Motor neuron (in vitro differentiated cells): ENCODE results near the gene OR13J1. TPM values are rescaled to one million over a fixed set of nuclear protein-coding genes. Genes with fewer than 3 reads are reported as not detected.

Experiments used
- ATAC-seq, 8 experiments: fragments of 200-7000 bp; cut with Tn5 transposase; replicated peaks in 6 of 8; 2 replicates each; pipeline ENCODE4 v1.8.0; 2021; ENCODE audit warnings: mild to moderate bottlenecking in 8 of 8, moderate library complexity in 8 of 8
- H3K27ac ChIP-seq, 2 donors: fragments of 250-450 bp; sonication (Bioruptor Pico); 2 replicates each; pipeline ENCODE4 v1.9.0; 2021; ENCODE audit warnings: antibody characterized with exemption in 2 of 2, mild to moderate bottlenecking in 2 of 2, moderate library complexity in 1 of 2
- H3K4me1 ChIP-seq, 2 donors: fragments of 250-450 bp; sonication (Bioruptor Pico); replicated peaks in 1 of 2; 2 replicates each; pipeline ENCODE4 v1.6.1; 2021; ENCODE audit warnings: antibody characterized with exemption in 2 of 2, mild to moderate bottlenecking in 2 of 2, moderate library complexity in 1 of 2
- H3K4me3 ChIP-seq, 5 donors: fragments of 250-450 bp; sonication (Bioruptor Pico); 2 replicates each; pipeline ENCODE4 v1.9.0; 2021; ENCODE audit warnings: antibody characterized with exemption in 5 of 5, mild to moderate bottlenecking in 5 of 5, moderate library complexity in 4 of 5
- WGBS, 10 experiments: fragments of 450-650 bp; shearing (Covaris generic); methylation state at CpG; one replicate each; pipeline ENCODE4 v1.0.0; 2022; 5-methylcytosine and 5-hydroxymethylcytosine counted together
- in situ Hi-C, 9 experiments: fragments of 400-800 bp; cut with MboI; loops; one replicate each; pipeline ENCODE4 v1.15.0; 2021; ENCODE audit warnings: low sequenced_read_pairs in 9 of 9, low pct_unique_long_range_greater_than_20kb in 2 of 9; ENCODE audit not compliant: unreplicated experiment in 9 of 9
- total RNA-seq, 8 experiments: library from RNA; unstranded; fragments of 300-600 nt; gene quantifications; 2 replicates each; pipeline versions ENCODE4 v1.2.3 to v1.2.4, GENCODE V29; 2022

The OR13J1 gene
- total RNA-seq, 8 experiments from 2014 or later: 0.27 to 0.97 (median 0.40) TPM; not detected in 4

DNA sequence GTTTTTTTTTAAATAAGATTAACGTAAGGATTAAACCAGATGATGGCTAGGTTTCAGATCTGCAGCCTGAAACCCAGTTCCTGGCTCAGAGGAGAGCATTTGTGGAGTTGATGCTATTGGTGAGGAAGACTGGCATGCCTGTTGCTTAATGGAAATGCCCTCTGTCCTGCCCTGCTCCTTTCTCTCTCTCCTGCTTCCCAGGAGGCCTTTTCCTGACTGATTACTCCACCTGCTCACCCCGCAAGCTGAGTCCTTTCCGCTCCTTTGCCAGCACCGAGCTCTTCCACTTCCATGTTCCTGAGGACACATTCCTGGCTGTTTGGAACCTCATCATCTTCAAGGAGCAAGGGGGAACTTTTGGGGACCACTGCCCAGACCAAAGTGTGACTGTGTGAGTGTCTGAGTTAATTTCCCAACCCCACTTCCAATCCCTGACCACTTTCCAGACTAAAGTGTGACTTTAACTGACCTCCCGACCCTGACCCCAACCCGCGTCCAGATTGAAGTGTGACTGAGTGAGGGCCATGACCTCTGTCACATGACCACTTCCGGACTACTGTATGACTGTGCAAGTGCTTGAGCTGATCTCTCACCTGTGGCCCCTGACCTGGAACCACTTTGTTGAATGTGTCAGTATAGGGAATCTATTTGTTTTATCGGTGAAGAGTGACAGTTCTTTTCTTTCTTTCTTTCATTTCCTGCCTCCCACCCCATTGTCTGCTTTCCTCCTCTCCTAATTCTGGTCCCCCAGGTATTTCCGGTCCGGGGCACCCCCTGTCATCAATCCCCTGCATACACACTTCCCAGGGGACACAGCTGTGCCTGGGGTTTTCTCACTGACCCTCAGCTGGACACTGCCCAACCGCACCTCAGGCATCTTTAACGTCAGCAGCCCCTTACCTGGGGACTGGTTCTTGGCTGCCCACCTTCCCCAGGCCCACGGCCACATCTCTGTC is 35.7 kb downstream of the OR13J1 start:
- in situ Hi-C loops: no loop called here
- ATAC-seq: no peak
- H3K4me1 ChIP-seq: peaks cover 14% of the 10 kb centered on the region in 2 donors
- H3K27ac ChIP-seq: no peak overlapping the region
- 45 to 100% (median 83%) methylated on average over 1 to 9 of the region's 14 CpGs; no CpG with 5 or more reads in 1 of the 10 experiments for WGBS, 10 experiments
- no peak overlapping the region for H3K4me3 ChIP-seq

DNA sequence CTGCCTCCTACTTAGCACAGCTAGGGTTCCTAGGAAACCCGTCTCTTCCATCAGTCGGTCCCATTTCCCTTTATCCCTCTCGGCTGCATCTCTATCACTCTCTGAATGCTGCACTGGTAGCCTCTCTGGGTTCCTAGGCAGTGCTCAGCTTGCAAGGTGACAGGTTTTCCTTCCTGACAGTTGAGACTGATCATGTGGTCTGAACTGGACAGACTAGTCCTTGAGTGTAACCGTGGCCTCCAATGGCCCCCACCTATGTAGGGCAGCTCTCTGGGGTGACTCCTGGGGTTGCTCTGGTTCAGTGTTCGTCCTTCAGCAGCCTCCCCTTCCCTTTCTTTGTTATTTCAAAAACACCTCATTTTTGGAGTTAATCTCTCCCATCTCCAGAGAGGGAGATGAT is 37.4 kb downstream of the OR13J1 start:
- in situ Hi-C loops: no loop called here
- Histone ChIP-seq H3K4me3 (no peak overlapping the region), H3K4me1 (peaks cover 17 to 18% of the 10 kb centered on the region in 2 donors), H3K27ac (no peak overlapping the region)
- 80 to 100% (median 88%) methylated on average over 2 to 4 of the region's 5 CpGs; no CpG with 5 or more reads in 7 of the 10 experiments for WGBS, 10 experiments
- ATAC-seq: no peak

DNA sequence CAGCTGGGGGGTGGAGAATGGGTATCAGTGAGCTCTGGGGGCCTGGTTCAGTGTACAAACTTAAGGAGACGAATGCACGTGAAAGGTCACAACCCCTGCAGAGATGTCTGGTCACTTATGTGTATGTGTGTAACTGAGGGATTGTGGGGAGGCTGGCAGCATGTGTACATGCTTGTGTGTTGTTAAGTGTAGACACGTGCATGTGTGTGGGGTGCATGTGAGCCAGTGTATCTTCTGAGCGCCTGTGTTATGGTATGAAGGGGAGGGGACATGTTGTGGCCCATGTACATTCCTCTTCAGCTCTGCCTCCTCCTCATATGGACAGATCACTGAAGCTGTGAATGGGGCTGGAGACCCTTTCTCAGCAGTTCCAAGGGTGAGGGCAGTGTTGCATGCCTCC is 39.2 kb downstream of the OR13J1 start:
- WGBS, 10 experiments: 100% methylated on average over 1 of the region's 4 CpGs; no CpG with 5 or more reads in 9 of the 10 experiments
- in situ Hi-C loops: no loop called here
- no peak for ATAC-seq
- Histone ChIP-seq H3K27ac (no peak overlapping the region), H3K4me3 (no peak overlapping the region), H3K4me1 (peaks cover 17 to 18% of the 10 kb centered on the region in 2 donors)

DNA sequence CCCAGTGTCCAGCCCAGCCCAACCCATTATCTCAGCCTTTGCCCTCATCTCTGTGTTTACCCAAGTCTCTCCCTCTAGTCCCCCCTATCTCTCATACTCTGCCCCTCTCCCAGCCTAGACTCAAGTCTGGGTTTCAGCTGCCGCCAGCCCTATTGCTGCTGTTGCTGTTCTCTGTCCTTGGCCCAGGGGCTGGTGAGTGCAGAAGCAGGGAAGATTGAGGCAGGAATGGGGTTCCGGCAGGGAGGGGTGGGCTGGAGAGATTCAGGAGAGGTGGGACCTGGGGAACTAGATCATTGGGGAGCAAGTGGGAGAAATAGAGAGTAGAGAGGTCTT is 40.5 kb downstream of the OR13J1 start:
- 10% methylated on average over 2 of the region's 2 CpGs; no CpG with 5 or more reads in 9 of the 10 experiments for WGBS, 10 experiments
- H3K4me3 ChIP-seq: peak overlapping the region; percentile 53 to 99 (median 92)
- H3K4me1 ChIP-seq: peaks cover 17 to 18% of the 10 kb centered on the region in 2 donors
- no peak for ATAC-seq
- peak overlapping the region; percentile 75 to 79 for H3K27ac ChIP-seq
- in situ Hi-C loops: no loop called here

DNA sequence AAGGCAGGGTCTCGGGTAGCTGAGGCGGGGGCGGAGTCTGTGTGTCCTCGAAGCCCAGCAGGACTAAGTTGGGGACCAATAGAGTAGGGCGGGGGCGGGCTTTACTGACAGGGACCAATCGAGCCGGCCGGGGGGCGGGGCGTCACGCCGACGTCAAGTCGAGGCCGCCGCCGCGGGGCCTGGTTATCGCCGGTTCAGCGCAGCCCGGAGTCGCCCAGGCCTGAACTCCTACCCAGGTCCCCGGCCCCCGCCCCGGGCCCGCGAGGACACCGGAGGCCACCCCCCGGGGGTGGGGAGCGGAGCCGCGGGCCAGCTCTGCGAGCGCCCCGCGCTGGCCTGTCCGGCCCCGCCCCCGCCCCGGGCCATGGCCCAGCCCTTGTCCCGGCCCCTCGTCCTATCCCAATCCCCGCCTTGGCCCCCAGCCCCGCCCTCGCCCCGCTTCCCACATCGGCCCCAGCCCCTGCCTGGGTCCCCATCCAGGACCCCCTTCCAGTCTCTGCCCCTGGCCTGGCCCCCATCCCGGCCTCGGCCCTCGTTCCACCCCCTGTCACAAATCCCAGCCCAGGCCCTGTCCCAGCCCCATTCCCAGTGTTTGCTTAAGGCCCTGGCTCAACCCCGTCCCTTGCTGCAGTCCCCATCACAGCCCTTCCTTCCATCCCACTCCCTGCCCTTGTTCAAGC is 41.0 kb downstream of the OR13J1 start, which contains the start of gene TMEM8B:
TMEM8B (plus strand) TSS at position 145 of the 680 bp plus-strand sequence; CDS start at position 365, 220 bp downstream.
- 0% methylated on average over 4 of the region's 53 CpGs; no CpG with 5 or more reads in 9 of the 10 experiments for WGBS, 10 experiments
- peak within 1 kb of the TSS; percentile 53 to 99 (median 92) for H3K4me3 ChIP-seq
- peaks cover 17 to 18% of the 10 kb centered on the region in 2 donors for H3K4me1 ChIP-seq
- in situ Hi-C loops: no loop called here
- ATAC-seq: peak; percentile 78 to 95 (median 91)
- peak within 1 kb of the TSS; percentile 75 to 83 for H3K27ac ChIP-seq

DNA sequence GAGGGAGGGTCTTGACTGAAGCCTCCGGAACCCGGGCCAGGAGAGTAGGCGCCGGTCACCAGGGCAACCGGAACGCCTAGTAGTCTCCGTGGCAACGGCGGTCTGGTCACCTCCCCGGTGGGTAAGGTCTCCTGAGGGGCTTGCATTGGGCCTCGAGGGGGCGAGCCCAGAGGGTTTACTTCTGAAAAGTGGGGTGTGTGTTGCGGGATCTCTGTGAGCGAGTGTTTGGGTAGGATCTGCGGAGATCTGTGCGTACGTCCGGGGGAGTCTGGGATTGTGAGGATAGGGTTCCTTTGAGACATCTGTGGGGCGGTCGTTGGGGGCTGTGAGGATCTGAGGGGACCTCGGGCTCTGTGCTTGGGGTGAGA is 41.5 kb downstream of the OR13J1 start, which contains the start of gene FAM221B:
FAM221B (minus strand) TSS at position 17 of the 368 bp plus-strand sequence. CDS start 2,571 bp downstream, outside the sequence.
- WGBS, 10 experiments: 0 to 20% (median 3%) methylated on average over 1 to 8 of the region's 21 CpGs; no CpG with 5 or more reads in 5 of the 10 experiments
- H3K27ac ChIP-seq: peak within 1 kb of the TSS; percentile 75 to 83
- ATAC-seq: peak in 7 of 8 experiments; percentile 4 to 49 (median 28)
- in situ Hi-C loops: no loop called here
- peaks cover 17 to 18% of the 10 kb centered on the region in 2 donors for H3K4me1 ChIP-seq
- H3K4me3 ChIP-seq: peak within 1 kb of the TSS; percentile 53 to 99 (median 92)

DNA sequence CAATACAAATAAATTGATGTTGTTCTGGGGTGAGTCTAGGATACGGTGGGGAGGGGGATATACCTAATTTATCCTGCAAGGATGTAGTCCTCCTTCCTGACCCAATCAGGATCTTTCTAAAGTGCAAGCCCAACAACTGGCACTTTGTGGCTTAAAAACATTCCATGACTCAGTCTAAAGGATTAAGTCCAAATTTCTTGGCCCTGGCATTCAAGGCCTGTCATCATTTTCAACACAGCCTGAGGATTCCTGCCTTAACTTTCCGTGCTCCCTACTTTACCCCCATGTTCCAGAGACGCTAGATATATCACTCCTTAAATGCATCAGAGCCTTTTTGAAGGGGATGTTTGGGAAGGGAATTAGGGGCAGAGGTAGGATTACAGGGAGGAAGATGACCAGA is 42.7 kb downstream of the OR13J1 start:
- in situ Hi-C loops: no loop called here

DNA sequence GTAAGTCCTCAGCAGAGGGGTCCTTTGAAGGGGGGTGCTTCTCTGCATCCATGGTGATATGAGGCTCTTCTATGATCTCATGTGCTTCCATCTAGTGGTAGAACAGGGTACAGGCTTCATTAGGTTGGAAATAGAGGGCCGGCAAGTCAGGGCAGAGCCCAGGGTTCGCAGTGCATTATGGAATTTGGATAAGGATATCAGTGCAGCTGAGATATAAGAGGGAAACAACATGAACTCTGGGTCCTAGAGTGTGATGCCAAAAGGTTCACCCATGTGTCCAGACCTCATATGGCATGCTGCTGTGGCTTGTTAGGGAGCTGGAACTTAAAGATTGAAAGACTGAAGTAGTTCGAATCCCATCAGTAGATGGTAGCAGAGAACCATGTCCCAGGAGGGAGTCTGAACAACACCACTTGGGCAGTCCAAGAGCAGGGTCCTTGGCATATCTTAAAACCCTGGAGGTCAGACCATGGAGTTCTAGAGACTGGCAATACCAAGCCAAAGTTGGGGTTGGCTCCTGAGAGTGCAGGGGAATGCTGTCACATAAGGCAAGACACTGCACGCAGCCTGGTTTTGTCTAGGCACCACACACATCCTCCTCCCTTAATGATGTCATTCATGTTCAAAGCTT is 44.0 kb downstream of the OR13J1 start:
- Histone ChIP-seq H3K4me3 (no peak overlapping the region), H3K4me1 (peaks cover 14 to 17% of the 10 kb centered on the region in 2 donors), H3K27ac (no peak overlapping the region)
- 66 to 100% (median 81%) methylated on average over 1 to 3 of the region's 4 CpGs; no CpG with 5 or more reads in 6 of the 10 experiments for WGBS, 10 experiments
- in situ Hi-C loops: no loop called here
- ATAC-seq: peak in 3 of 8 experiments; percentile 42 to 51 (median 47)

More for the DNA sequence above, 42.7 kb downstream of the OR13J1 start:
- no peak overlapping the region for H3K27ac ChIP-seq
- WGBS, 10 experiments: 19 to 100% (median 88%) methylated on average over 1 to 3 of the region's 3 CpGs; no CpG with 5 or more reads in 3 of the 10 experiments
- no peak overlapping the region for H3K4me3 ChIP-seq
- H3K4me1 ChIP-seq: peaks cover 17 to 18% of the 10 kb centered on the region in 2 donors
- ATAC-seq: no peak

DNA sequence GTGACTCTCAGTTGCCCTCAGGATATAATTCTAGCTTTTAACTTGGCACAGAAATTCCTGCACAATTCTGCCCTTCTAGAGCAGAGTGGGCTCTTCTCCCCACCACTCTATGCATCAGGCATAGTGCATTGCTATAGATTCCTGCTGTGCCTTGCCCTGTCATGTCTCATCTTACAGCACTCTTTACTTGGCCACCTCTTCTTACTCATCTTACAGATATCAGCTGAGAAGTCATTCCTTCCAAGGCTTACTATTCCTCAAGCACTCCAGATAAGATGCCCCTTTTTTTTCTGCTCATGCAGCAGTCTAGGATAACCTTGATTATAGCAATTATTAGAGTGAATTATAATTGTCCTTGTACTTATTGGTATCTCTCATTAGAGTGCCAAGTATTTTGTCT is 47.3 kb downstream of the OR13J1 start:
- in situ Hi-C loops: no loop called here
- H3K27ac ChIP-seq: no peak overlapping the region
- no peaks in the 10 kb centered on the region for H3K4me1 ChIP-seq
- no peak for ATAC-seq
- H3K4me3 ChIP-seq: no peak overlapping the region

DNA sequence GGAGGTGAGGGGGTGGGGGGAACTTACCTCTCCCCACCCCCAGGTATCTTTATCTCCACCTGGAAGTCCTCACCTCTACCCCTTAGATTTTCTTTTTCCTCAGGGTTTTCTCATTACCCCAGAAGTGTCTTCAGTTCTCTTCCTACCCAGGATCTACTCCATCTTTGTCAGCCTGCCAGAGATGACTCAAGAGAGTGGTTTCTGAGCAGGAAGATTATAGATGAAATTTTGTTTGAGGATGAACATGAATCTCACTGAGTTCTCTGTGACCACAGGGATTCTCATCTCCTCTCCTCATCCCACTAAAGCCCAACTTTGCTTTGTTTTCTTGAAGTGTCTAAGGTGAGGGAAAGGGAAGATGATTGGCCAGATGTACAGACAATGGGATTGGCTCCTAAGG is 50.1 kb downstream of the OR13J1 start:
- Histone ChIP-seq H3K4me3 (no peak overlapping the region), H3K27ac (no peak overlapping the region), H3K4me1 (no peaks in the 10 kb centered on the region)
- in situ Hi-C loops: no loop called here
- ATAC-seq: no peak
